GM18505 (cell line): ENCODE results near the gene GABRB3.

Experiments
- ATAC-seq: cut with Tn5 transposase; IDR thresholded peaks from one replicate; pipeline ENCODE4 v1.9.1; 2021; ENCODE audit not compliant: unreplicated experiment
- POLR2A ChIP-seq: IDR thresholded peaks from 4 replicates; pipeline ENCODE4 v1.6.1; 2011; ENCODE audit warnings: borderline replicate concordance; ENCODE audit not compliant: insufficient read depth, insufficient read length; ENCODE audit errors: extremely low read depth

Gene GABRB3

DNA sequence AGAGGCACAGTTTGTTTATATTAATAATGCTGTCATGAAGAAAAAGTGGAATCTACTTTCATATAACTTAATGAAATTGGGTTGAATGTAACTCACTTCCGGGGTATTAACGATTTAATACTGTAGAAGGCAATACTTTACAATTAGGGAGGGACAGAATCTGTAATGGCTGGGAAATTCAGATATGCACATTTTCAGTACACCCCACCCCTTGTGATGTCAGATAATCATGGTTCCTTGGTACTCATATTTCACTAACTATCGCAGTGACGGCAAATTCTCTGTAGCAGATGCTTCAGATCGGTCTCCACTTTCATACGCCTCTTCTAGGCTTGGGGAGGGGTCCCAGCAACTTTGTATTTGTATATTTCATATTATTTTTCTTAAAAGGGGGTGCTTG, 207.3 kb downstream of the GABRB3 start:
- no peak for ATAC-seq
- no peak for TF ChIP-seq POLR2A

DNA sequence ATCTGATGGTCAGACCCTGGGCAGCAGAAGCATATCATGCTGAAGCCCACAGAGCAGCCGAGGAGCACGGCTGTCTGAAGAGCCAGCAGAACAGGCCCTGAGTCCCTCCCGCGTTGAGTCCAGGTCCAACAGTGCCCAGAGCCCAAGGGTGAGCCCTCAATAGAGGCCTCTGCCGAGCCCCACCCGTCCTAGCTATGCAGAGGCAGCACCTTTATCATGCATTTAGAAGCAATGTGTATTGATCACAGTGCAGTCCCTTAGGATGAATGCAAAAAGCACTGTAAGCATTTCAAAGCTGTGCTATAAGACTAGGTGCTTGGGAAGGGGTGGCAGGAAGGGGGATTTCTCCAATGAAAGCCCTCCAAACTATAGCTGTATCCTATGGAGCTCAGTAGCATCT, 208.5 kb downstream of the GABRB3 start:
- no peak for ATAC-seq
- no peak for TF ChIP-seq POLR2A

DNA sequence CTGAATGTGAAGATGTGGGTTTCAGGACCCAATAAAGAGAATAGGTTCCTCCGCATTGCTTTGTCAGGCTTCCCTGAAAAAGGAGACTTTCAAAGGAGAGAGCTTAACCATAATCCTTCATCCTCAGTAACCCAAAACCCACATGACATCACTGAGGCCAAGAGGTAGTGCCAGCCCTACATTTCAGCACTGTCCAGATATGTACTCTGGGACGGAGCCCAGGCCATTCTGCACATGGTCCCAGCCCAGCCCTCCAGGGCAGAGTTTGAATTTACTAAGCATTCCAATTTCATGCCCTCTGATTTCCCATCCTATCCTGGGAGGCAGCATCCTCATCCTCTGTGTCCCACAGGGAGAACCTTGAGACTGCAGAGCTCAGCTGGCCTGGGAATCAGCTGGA, 210.5 kb downstream of the GABRB3 start:
- TF ChIP-seq POLR2A = no peak
- no peak for ATAC-seq

DNA sequence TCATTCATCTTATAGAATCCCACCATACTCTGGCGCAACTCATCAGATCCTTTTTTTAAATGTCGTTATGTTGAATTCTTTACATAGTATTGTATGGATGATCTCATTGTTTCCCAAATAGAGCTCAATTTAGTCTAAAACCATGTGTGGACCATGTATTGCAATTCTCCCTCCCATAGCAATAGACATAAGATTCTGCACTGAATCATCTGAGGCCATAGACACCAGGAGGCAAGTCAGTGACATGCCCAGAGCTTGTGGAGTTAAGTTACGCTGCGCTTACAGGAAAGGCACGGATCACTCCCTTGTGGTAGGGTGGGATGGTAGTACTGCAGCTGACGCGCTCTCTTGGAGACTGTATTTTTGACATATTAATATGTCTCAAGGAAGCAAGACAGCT, 211.0 kb downstream of the GABRB3 start:
- no peak for TF ChIP-seq POLR2A
- ATAC-seq = no peak

DNA sequence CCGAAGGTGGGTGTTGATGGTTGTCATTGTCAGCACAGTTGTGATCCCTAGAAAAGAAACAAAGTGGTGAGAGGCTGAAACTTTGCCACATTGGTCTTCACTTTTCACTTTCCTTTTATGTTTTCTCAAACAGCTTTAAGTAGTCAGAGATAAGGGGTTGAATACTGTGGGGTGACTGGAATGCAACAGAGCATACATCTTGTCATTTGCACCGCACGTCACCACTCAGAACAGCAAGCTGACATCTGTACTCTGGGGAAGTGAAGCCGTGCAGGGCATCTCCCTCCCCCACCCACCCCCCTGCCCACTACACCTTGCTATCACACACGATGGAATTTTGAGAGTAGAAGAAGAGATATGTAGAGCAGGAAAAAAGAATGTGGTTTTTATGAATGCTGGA, 211.7 kb downstream of the GABRB3 start:
- ATAC-seq = no peak
- no peak for TF ChIP-seq POLR2A

DNA sequence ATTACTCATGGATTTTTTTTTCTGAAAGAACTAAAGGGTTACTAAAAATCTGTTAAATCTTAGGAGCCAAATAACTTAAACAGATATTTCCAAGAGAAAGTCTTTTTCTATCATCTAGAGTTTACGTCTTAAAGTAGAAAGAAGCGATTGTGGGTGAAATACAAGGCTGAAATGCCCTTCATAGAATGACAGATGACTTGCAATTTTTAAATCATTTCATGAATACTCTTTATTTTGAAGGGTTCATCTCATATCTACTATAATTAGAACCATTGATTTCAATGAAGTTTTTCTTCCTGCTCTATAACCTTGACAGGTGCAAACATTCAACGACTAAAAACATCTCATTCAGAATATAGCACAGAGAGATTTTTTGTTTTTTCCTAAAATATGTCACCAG, 217.0 kb downstream of the GABRB3 start:
- ATAC-seq = no peak
- TF ChIP-seq POLR2A = no peak

DNA sequence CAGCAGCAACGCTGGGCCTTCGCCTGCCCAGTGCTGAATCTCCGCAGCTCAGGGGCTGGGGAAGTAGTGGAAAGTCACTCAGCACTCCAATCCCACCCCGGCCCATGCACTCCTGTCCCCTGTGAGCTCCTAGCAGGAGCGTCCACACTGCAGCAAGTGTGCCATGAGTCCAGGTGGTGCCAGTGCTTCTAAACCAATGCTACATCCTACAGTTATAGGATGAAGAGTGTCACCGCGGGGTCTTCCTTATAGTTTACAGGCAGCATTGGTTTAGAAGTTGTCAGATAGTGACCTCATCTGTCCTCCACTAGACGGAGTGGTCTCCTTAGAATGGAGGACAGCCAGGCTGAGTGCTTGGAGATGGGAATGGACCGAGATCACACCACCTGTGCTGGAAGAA, 221.4 kb downstream of the GABRB3 start:
- ATAC-seq = no peak
- TF ChIP-seq POLR2A = no peak

DNA sequence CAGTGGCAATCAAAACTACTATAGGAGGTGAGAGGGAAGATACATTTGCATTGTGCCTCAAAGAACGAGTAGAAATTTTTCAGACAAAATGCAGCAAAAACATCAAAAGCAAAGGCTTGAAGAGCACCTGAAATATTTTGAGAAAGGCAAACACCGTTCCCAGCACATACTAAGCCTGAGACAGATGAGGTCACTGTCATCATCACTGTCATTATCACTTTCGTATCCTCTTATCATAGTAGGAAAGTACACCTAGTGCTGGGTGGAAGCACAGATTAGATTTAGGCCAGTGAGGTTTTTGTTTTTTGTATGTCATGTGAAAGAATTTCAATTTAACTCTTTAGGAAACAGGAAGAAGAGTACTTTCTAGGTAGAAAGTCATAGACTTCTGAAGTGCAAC, 222.0 kb downstream of the GABRB3 start:
- TF ChIP-seq POLR2A = no peak
- ATAC-seq = no peak

DNA sequence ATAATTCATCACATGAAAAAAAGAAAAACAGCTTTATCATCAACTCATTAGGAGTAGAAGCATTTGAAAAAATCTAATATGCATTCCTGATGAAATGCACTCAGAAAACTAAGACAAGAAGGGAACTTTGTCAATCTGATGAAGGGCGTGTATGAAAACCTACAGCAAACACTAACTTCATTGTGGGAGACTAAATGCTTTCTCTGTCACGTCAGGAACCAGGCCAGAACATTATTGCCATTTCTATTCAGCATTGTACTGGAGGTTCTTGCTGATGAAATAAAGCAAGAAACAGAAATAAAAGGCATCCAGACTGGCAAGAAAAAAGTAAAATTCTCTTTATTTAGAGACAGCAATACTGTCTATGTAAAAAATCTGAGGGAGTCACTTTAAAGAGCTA, 235.2 kb downstream of the GABRB3 start:
- ATAC-seq = no peak
- TF ChIP-seq POLR2A = no peak

DNA sequence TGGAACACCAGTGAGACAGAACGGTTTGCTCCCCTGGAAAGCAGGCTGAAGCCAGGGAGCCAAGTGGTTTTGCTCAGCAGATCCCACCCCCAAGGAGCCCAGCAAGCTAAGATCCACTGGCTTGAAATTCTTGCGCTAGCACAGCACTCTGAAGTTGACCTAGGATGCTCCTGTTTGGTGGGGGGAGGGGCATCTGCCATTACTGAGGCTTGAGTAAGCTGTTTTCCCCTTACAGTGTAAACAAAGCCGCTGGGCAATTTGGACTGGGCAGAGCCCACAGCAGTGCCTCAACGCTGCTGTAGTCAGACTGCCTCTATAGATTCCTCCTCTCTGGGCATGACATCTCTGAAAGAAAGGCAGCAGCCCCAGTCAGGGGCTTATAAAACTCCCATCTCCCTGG, 241.4 kb downstream of the GABRB3 start:
- no peak for ATAC-seq
- TF ChIP-seq POLR2A = no peak

DNA sequence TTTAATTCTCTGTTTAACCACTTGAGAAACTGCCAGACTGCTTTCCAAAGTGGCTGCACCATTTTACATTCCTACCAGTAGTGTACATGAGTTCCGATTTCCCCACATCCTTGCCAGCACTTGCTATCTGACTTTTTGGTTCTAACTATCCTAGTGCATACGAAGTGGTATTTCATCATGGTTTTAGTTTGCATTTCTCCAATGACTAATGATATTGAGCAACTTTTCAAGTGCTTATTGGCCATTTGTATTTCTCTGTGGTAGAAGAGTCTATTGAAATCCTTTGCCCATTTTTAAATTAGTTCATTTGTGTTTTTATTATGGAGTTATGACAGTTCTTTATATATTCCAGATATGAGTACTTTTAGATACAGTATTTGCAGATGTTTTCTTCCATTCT, 247.8 kb downstream of the GABRB3 start:
- TF ChIP-seq POLR2A = no peak
- ATAC-seq = no peak

DNA sequence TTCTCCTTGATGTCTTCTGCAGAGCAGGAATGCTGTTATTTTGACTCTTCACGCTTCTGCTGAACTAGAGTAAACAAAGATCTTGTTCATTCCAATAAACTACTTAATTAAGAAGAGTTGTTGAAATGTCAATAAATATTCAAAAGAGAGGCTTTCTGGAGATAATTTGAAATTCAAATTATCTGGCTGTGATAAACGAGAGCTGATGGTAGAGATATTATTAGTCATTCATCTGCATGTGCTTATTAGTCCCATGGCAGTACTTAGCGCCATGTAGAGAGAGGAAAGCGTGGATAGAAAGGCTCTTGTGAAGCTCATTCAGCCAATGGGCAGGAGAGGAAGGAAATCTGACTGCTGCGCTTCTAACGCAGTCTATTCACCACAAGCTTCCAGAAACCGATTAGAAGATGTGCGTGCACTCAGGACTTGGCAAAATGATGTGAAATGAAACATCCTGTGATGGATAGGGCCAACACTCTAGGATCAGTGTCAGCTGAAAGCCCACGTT, 251.1 kb downstream of the GABRB3 start:
- no peak for TF ChIP-seq POLR2A
- ATAC-seq = no peak

DNA sequence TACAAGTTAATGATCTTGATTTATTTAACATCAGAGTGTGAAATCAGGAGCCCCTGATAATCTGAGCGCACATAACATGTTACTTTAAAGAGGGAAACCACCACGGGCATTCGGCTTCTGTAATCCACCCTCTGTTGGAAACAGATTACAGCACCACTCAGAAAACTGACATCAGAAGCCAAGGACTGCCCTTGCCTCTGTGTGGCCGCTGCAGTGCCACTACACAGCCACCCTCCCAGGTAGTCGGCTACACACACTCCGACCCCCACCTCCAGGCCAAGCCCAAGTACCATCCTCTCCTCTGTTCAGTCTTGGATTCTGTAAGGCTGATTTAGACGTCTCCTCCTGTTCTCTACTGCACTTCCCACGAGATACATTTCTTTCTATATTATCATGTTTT, 251.7 kb downstream of the GABRB3 start:
- TF ChIP-seq POLR2A = no peak
- no peak for ATAC-seq

DNA sequence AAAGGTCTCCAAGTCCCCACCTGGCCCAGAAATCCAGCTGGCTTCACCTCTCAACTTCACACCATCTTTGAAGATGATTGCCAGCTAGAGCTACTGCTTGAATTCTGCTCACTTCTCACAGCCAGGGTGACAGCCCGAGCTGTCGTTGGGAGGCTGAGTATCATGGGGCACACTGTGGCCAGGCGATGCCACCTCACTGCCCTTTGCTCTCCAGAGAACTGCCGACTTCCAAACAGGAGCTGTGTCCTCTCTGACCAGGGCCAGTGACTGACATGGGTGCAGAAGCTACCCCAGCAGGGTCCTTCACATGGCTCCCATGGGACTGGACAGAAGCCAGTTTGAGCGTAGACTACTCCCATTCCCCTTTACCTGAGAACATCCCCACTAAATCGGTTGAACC, 254.0 kb downstream of the GABRB3 start:
- no peak for ATAC-seq
- TF ChIP-seq POLR2A = no peak
